Stimulated activated CD4-positive, alpha-beta T cell treated with anti-CD3 and anti-CD28 coated beads, TNF-alpha, amount 100 ng/mL, for 24 hours (primary cell): ENCODE measurements around the gene ALDH1A2.

Experiments
- DNase-seq, 3 experiments: peaks; one replicate each; pipeline ENCODE4 v3.0.0-alpha.2; 2020; ENCODE audit warnings: low read depth in 3 of 3

The ALDH1A2 gene

GRCh38 chr15:57996561-57996960, 69.0 kb downstream of the ALDH1A2 start:
- DNase-seq = no peak

GRCh38 chr15:57994221-57995049, 71.1 kb downstream of the ALDH1A2 start:
- no peak for DNase-seq

GRCh38 chr15:57993409-57994145, 71.9 kb downstream of the ALDH1A2 start:
- no peak for DNase-seq

GRCh38 chr15:57992761-57993355, 72.7 kb downstream of the ALDH1A2 start:
- no peak for DNase-seq

- no peak for DNase-seq
Observed at GRCh38 chr15:57973534-57973933, 92.0 kb downstream of the ALDH1A2 start.

GRCh38 chr15:57972864-57973263, 92.6 kb downstream of the ALDH1A2 start:
- no peak for DNase-seq

- DNase-seq = no peak
Observed at GRCh38 chr15:57969996-57970395, 95.5 kb downstream of the ALDH1A2 start.

GRCh38 chr15:57969355-57969754, 96.2 kb downstream of the ALDH1A2 start:
- DNase-seq = no peak

GRCh38 chr15:57962887-57963286, 102.6 kb downstream of the ALDH1A2 start:
- DNase-seq = no peak

- DNase-seq = no peak
Observed at GRCh38 chr15:57961919-57962318, 103.6 kb downstream of the ALDH1A2 start.

- no peak for DNase-seq
Observed at GRCh38 chr15:57957113-57957512, 108.4 kb downstream of the ALDH1A2 start.

GRCh38 chr15:57953874-57954273, 111.6 kb downstream of the ALDH1A2 start:
- DNase-seq = no peak

- DNase-seq = no peak
Observed at GRCh38 chr15:57951328-57951932, 114.1 kb downstream of the ALDH1A2 start.

GRCh38 chr15:57950381-57950946, 115.0 kb downstream of the ALDH1A2 start:
- no peak for DNase-seq

- DNase-seq = no peak
Observed at GRCh38 chr15:57949374-57949943, 116.1 kb downstream of the ALDH1A2 start.

- DNase-seq = no peak
Observed at GRCh38 chr15:57948351-57949289, 116.9 kb downstream of the ALDH1A2 start.

GRCh38 chr15:57947781-57948180, 117.7 kb downstream of the ALDH1A2 start:
- DNase-seq = no peak

GRCh38 chr15:57947282-57947681, 118.2 kb downstream of the ALDH1A2 start:
- no peak for DNase-seq

- DNase-seq = no peak
Observed at GRCh38 chr15:57946491-57947048, 118.9 kb downstream of the ALDH1A2 start.

GRCh38 chr15:57945616-57946015, 119.9 kb downstream of the ALDH1A2 start:
- no peak for DNase-seq
